Retina (tissue), 1 donor: ENCODE measurements around the gene PAK3.

Experiments used
- DNase-seq: peaks from one replicate; pipeline ENCODE4 v3.0.0-alpha.2; 2016

The PAK3 gene

DNA sequence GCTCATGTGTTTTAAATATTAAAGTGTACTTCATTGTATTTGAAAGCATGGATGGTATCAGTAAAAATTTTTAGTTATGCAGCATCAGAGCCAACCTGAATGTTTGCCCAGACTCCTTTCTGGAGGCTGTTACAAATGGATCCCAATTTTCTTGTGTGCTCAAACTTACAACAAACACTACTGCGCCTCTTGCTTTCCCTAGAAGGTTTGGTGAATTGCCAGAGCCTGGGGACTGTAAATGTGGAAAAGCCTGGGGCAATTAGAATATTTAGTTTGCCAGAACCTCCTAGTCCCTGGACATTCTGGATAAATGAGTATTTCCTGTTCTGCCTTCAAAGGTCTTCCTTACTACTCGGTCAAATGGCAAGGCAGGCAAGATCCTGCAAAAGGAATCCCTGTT, 169.5 kb downstream of the PAK3 start:
- no peak for DNase-seq

GRCh38 chrX:111268506-111268905, 172.5 kb downstream of the PAK3 start:
- DNase-seq, result no peak

GRCh38 chrX:111270339-111270738, 174.3 kb downstream of the PAK3 start, which contains the start of gene CAPN6:
Gene CAPN6, minus strand, starts transcription at chrX:111270483. Its CDS starts 6,547 bp downstream, at chrX:111263936.
- no peak for DNase-seq
